Stomach (tissue), 4 donors: ENCODE measurements around the gene CITED4.

Source experiments
- POLR2A ChIP-seq, 4 donors: fragments of 450-650 bp; IDR thresholded peaks; one replicate each; pipeline ENCODE4 v1.6.1; 2016; ENCODE audit warnings: antibody characterized with exemption in 4 of 4, control low read depth in 2 of 4, mild to moderate bottlenecking in 1 of 4, moderate library complexity in 1 of 4
- TF ChIP-seq, protein P1 (sequence below), 7 experiments: fragments of 450-650 bp in 4 of 7; fragments of 200-600 bp in 3 of 7; sonication (generic) in 3 of 7; IDR thresholded peaks; one replicate each; pipeline ENCODE4 v1.5.1; 2016 to 2019; ENCODE audit warnings: antibody characterized with exemption in 7 of 7, control low read depth in 2 of 7, mild to moderate bottlenecking in 1 of 7

DNA sequence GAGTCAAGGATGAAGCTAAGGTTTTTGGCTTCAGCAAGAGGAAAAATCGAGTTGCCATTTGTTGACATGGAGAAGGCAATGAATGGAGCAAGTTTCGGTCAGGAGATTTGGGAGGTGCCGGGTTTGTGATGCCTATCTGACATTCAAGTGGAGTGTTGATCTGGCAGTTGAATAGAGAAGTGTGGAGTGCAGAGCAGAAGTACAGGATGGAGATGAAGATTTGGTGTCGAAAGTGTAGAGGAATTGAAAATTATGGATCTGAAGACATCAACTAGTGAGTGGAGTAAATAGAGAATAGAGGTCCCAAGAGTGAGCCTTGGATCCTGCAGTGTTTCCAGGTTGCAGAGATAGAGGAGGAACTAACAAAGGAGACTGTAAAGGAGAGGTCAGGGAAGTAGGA lies 25.9 kb downstream of the CITED4 start:
- no peak for TF ChIP-seq POLR2A (IDR thresholded peaks at IDR 0.05)
- TF ChIP-seq, protein P1, sequence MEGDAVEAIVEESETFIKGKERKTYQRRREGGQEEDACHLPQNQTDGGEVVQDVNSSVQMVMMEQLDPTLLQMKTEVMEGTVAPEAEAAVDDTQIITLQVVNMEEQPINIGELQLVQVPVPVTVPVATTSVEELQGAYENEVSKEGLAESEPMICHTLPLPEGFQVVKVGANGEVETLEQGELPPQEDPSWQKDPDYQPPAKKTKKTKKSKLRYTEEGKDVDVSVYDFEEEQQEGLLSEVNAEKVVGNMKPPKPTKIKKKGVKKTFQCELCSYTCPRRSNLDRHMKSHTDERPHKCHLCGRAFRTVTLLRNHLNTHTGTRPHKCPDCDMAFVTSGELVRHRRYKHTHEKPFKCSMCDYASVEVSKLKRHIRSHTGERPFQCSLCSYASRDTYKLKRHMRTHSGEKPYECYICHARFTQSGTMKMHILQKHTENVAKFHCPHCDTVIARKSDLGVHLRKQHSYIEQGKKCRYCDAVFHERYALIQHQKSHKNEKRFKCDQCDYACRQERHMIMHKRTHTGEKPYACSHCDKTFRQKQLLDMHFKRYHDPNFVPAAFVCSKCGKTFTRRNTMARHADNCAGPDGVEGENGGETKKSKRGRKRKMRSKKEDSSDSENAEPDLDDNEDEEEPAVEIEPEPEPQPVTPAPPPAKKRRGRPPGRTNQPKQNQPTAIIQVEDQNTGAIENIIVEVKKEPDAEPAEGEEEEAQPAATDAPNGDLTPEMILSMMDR (IDR thresholded peaks at IDR 0.05) = no peak
